ENCODE measurements around the gene TMEM167B.
"Not testable (repeated sequence)": the region's sequence is repeated elsewhere in the genome, so short reads cannot be mapped to it uniquely, and the experiment has no call there.

Gene TMEM167B

GRCh38 chr1:109115685-109116084, 25.1 kb downstream of the TMEM167B start:
- DNase-seq = no peak

GRCh38 chr1:109116286-109116685, 25.7 kb downstream of the TMEM167B start:
- DNase-seq = no peak

GRCh38 chr1:109118089-109118488, 27.5 kb downstream of the TMEM167B start:
- DNase-seq = no peak

GRCh38 chr1:109120356-109120755, 29.8 kb downstream of the TMEM167B start:
- no peak for DNase-seq

- DNase-seq = no peak
Measured at GRCh38 chr1:109131059-109131458, 40.5 kb downstream of the TMEM167B start.

- DNase-seq = no peak
Measured at GRCh38 chr1:109131800-109132199, 41.2 kb downstream of the TMEM167B start.

GRCh38 chr1:109133002-109133706, 42.6 kb downstream of the TMEM167B start:
- no peak for DNase-seq

DNA sequence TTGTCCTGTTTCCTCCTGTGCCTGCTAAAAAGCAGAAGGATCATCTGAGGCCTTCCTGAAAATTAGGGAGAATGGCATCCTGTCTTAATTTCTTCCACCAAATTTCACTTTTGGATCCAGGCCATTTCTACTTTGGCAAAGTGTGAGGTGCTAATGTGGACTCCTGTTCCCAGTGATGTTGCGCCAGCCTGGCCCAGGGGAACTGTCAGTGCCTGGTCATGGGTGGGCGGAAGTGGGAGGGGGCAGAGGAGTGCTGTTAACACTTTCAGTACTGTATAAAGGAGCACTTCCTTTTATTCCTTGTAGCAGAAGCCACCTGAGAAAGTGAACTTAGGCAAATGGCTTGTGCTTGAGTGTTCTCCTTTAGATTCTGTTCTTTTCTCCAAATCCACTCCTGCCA, 43.3 kb downstream of the TMEM167B start:
- DNase-seq = no peak

- DNase-seq = no peak
Measured at GRCh38 chr1:109134423-109134822, 43.9 kb downstream of the TMEM167B start.

GRCh38 chr1:109135940-109136339, 45.4 kb downstream of the TMEM167B start:
- DNase-seq = no peak

DNA sequence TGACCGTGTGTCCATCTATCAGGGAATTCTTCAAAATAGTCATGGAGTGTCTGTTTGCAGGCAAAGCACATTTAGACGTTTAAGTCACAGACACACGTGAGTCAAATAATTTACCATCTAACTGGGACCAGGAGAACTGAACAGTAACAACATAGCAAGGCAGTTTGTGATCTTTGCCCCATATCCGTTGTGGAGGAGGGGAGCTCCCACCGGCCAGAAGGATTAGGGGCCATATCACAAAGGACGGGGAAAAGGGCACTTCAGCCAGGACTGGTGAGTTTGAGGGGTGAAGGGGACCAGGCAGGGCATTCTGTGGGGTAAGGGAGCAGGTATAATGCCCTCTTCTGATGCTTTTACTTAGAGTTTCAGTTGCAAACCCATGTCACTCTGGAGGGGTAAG, 46.2 kb downstream of the TMEM167B start:
- no peak for DNase-seq

DNA sequence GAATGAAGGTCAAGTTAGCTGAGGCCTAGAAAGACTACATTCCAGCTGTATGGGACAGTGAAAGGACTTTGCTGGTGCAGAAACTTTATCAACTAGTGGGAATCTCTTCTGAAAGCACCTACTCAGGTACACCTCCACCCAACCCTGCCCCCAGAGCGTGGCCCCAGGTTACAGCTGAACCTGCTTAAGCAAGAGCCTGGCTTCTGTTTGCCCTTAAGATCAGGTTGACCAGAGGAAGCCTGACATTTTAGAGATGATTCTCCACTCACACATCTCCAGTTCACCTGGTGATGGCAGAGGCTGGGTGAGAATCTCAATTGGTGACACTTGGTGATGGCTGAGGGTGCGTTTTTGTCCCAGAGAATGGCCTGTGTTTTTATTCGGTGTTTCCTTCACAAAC, 47.4 kb downstream of the TMEM167B start:
- DNase-seq = no peak

GRCh38 chr1:109138358-109138757, 47.8 kb downstream of the TMEM167B start:
- DNase-seq = no peak

GRCh38 chr1:109140392-109140791, 49.8 kb downstream of the TMEM167B start:
- no peak for DNase-seq

DNA sequence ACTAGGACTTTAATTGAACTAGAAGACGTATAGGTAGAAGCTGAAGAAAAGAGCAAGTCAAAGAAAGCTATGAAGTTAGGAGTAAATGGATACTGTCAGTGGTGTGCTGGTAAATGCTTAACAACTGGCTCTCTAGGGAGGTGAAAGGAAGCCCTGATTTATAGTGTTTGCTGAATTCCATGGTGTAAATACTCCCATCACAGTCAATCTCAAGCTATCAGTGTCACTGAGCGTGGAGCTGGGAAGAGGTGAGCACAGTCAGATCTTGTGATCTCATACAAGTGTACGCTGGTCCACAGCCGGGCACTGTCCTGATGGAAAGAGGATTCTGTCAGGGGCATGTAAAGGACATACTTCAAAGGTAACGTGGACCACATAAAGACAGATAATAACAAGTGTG, 51.7 kb downstream of the TMEM167B start:
- DNase-seq = no peak

DNA sequence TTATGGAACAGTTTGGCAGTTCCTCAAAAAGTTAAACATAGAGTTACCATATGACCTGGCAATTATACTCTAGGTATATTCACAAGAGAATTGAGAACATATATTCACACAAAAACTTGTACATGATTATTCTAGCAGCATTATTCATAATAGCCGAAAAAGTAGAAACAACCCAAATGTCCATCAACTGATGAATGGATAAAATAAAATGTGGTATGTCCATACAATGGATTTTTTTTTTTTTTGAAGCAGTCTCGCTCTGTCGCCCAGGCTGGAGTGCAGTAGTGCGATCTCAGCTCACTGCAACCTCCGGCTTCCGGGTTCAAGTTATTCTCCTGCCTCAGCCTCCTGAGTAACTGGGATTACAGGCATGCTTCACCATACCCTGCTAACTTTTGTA, 52.2 kb downstream of the TMEM167B start:
- not testable (repeated sequence) for DNase-seq
